ENCODE results near the gene GBX1. TPM values are rescaled to one million over a fixed set of nuclear protein-coding genes. Genes with fewer than 3 reads are reported as not detected.

Gene GBX1
- total RNA-seq, 1 donor from 2014 or later = not detected

- Histone ChIP-seq H3K4me3 (ENCODE audit: low read depth, low read length) (no peak overlapping the region), H3K36me3 (ENCODE audit: control insufficient read depth, insufficient read depth, low read length) (peaks cover 3% of the 10 kb centered on the region), H3K27me3 (ENCODE audit: control insufficient read depth, insufficient read depth, low read length) (no peaks in the 10 kb centered on the region)
- no peak for TF ChIP-seq CTCF (IDR thresholded peaks at IDR 0.05; ENCODE audit: insufficient read depth, low read length, poor library complexity, severe bottlenecking)
- DNase-seq (ENCODE audit: low read depth) = no peak
Observed at GRCh38 chr7:151139071-151139790, 28.3 kb downstream of the GBX1 start.

DNA sequence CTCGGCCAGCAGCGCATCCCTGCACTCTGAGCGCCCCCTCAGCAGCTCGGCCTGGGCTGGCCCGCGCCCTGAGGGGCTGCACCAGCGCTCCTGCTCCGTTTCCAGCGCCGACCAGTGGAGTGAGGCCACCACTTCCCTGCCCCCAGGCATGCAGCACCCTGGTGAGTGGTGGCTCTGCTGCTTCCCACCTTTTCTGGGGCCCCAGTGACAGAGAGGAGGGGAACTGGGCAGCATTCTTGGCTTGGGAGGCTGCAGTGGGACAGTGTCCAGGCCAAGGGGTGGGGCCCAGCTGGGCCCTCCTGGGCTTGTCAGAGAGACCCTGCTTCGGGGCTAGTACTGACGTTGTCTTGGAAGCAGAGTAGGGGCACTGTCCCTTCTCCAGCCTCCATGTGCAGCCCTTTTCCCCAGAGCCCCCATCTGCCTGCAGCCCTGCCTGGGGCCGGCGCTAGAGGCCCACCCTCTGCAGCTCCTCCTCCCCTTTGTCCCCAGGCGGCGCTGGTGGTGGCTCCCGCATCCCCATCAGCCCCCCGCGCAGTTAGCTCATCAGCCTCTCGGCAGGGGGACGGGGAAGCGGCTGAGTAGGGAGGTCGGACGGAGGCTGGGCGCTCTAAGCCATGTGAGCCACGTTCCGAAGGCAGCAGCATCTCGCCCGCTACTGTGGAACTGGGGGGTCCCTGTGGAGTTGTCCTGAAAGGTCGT, 29.2 kb downstream of the GBX1 start:
- Histone ChIP-seq H3K36me3 (ENCODE audit: control insufficient read depth, insufficient read depth, low read length) (peaks cover 3% of the 10 kb centered on the region), H3K27me3 (ENCODE audit: control insufficient read depth, insufficient read depth, low read length) (no peaks in the 10 kb centered on the region), H3K4me3 (ENCODE audit: low read depth, low read length) (no peak overlapping the region)
- no peak for DNase-seq (ENCODE audit: low read depth)
- no peak for TF ChIP-seq CTCF (IDR thresholded peaks at IDR 0.05; ENCODE audit: insufficient read depth, low read length, poor library complexity, severe bottlenecking)

DNA sequence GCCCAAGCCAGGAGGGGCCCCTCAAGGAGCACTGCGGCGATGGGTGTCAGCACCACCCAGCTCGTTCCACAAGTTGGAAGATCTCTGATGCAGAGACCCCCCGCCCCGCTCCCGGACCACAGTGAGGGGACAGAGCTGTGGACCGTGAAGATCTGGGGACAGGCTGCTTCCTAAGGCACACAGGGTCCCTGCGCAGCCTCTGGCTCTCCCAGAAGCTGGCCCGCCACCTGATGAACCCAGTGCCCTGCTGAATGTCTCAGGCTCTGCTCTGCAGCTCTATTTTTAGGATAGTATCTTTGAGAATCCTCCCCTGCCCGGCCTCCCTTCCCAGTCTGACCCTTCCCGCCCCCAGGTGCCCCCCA, 29.7 kb downstream of the GBX1 start:
- Histone ChIP-seq H3K27me3 (ENCODE audit: control insufficient read depth, insufficient read depth, low read length) (no peaks in the 10 kb centered on the region), H3K4me3 (ENCODE audit: low read depth, low read length) (no peak overlapping the region), H3K36me3 (ENCODE audit: control insufficient read depth, insufficient read depth, low read length) (peaks cover 3% of the 10 kb centered on the region)
- no peak for TF ChIP-seq CTCF (IDR thresholded peaks at IDR 0.05; ENCODE audit: insufficient read depth, low read length, poor library complexity, severe bottlenecking)
- DNase-seq (ENCODE audit: low read depth) = no peak

DNA sequence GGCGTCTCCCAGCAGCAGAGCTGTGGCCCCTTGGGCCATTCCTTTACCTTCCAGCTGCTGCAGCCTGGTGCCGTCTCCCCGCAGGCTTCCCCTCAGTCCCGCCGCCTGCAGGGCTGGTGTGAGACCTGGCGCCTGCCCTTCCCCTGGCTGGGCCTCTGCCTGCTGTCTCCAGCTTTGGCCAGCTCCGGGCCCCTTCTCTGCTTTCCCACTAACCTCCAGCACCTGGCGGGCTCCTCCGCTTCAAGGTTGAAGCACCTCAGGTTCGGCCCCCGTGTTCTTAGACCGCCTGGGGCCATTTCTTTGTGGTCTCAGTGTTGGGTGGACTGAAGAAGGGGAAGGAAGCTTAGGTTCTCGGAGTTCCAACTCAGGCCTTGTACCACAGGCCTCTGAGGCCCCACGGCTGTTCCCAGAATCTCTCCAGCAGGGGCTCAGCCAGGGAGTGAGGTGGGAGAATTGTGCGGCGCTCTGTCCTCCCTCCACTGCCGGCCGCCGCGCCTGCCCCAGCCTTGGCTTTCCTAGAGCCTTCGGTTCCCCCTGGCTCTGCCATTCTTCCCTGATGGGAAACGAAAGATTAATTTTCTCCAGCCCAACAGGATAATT, 30.3 kb downstream of the GBX1 start:
- TF ChIP-seq CTCF (IDR thresholded peaks at IDR 0.05; ENCODE audit: insufficient read depth, low read length, poor library complexity, severe bottlenecking) = no peak
- Histone ChIP-seq H3K36me3 (ENCODE audit: control insufficient read depth, insufficient read depth, low read length) (peaks cover 3% of the 10 kb centered on the region), H3K27me3 (ENCODE audit: control insufficient read depth, insufficient read depth, low read length) (no peaks in the 10 kb centered on the region), H3K4me3 (ENCODE audit: low read depth, low read length) (no peak overlapping the region)
- no peak for DNase-seq (ENCODE audit: low read depth)

- no peak for DNase-seq (ENCODE audit: low read depth)
- Histone ChIP-seq H3K4me3 (ENCODE audit: low read depth, low read length) (no peak overlapping the region), H3K36me3 (ENCODE audit: control insufficient read depth, insufficient read depth, low read length) (peaks cover 2% of the 10 kb centered on the region), H3K27me3 (ENCODE audit: control insufficient read depth, insufficient read depth, low read length) (no peaks in the 10 kb centered on the region)
- TF ChIP-seq CTCF (IDR thresholded peaks at IDR 0.05; ENCODE audit: insufficient read depth, low read length, poor library complexity, severe bottlenecking) = no peak
Observed at GRCh38 chr7:151135866-151136843, 31.3 kb downstream of the GBX1 start.

Measured in kidney epithelial cell (primary cell).